Motor neuron (in vitro differentiated cells): ENCODE results near the gene PTCHD4. TPM values are rescaled to one million over a fixed set of nuclear protein-coding genes. Genes with fewer than 3 reads are reported as not detected.

Experiments
- ATAC-seq, 8 experiments: fragments of 200-7000 bp; cut with Tn5 transposase; replicated peaks in 6 of 8; 2 replicates each; pipeline ENCODE4 v1.8.0; 2021; ENCODE audit warnings: mild to moderate bottlenecking in 8 of 8, moderate library complexity in 8 of 8
- H3K27ac ChIP-seq, 2 donors: fragments of 250-450 bp; sonication (Bioruptor Pico); 2 replicates each; pipeline ENCODE4 v1.9.0; 2021; ENCODE audit warnings: antibody characterized with exemption in 2 of 2, mild to moderate bottlenecking in 2 of 2, moderate library complexity in 1 of 2
- H3K4me1 ChIP-seq, 2 donors: fragments of 250-450 bp; sonication (Bioruptor Pico); replicated peaks in 1 of 2; 2 replicates each; pipeline ENCODE4 v1.6.1; 2021; ENCODE audit warnings: antibody characterized with exemption in 2 of 2, mild to moderate bottlenecking in 2 of 2, moderate library complexity in 1 of 2
- H3K4me3 ChIP-seq, 5 donors: fragments of 250-450 bp; sonication (Bioruptor Pico); 2 replicates each; pipeline ENCODE4 v1.9.0; 2021; ENCODE audit warnings: antibody characterized with exemption in 5 of 5, mild to moderate bottlenecking in 5 of 5, moderate library complexity in 4 of 5
- WGBS, 10 experiments: fragments of 450-650 bp; shearing (Covaris generic); methylation state at CpG; one replicate each; pipeline ENCODE4 v1.0.0; 2022; 5-methylcytosine and 5-hydroxymethylcytosine counted together
- in situ Hi-C, 9 experiments: fragments of 400-800 bp; cut with MboI; loops; one replicate each; pipeline ENCODE4 v1.15.0; 2021; ENCODE audit warnings: low sequenced_read_pairs in 9 of 9, low pct_unique_long_range_greater_than_20kb in 2 of 9; ENCODE audit not compliant: unreplicated experiment in 9 of 9
- total RNA-seq, 8 experiments: library from RNA; unstranded; fragments of 300-600 nt; gene quantifications; 2 replicates each; pipeline versions ENCODE4 v1.2.3 to v1.2.4, GENCODE V29; 2022

PTCHD4 gene
- total RNA-seq, 8 experiments from 2014 or later = 1.7 to 46.0 (median 10.8) TPM

GRCh38 chr6:48090546-48090945 lies 20.5 kb downstream of the PTCHD4 start:
- WGBS, 10 experiments = 17 to 80% (median 65%) methylated on average over 1 to 4 of the region's 4 CpGs
- peaks cover 6 to 31% of the 10 kb centered on the region in 2 donors for H3K4me1 ChIP-seq
- ATAC-seq = peak in 2 of 8 experiments; percentile 25 to 47
- no peak overlapping the region for H3K4me3 ChIP-seq
- H3K27ac ChIP-seq = no peak overlapping the region
- in situ Hi-C loops = loop anchor here in 1 of 9 experiments (25.0 kb wide), 1 partner anchor 672 kb away; no protein-coding TSS in a partner anchor

GRCh38 chr6:48087448-48087847 lies 23.5 kb downstream of the PTCHD4 start:
- in situ Hi-C loops = loop anchor here in 1 of 9 experiments (25.0 kb wide), 1 partner anchor 675 kb away; no protein-coding TSS in a partner anchor
- no peak overlapping the region for H3K27ac ChIP-seq
- H3K4me3 ChIP-seq = no peak overlapping the region
- H3K4me1 ChIP-seq = peaks cover 3 to 12% of the 10 kb centered on the region in 2 donors
- 9 to 91% (median 79%) methylated on average over 1 of the region's 1 CpG; no CpG with 5 or more reads in 2 of the 10 experiments for WGBS, 10 experiments
- no peak for ATAC-seq

- in situ Hi-C loops = loop anchor here in 1 of 9 experiments (25.0 kb wide), 1 partner anchor 676 kb away; no protein-coding TSS in a partner anchor
- ATAC-seq = no peak
- H3K4me3 ChIP-seq = no peak overlapping the region
- 11 to 100% (median 86%) methylated on average over 1 of the region's 1 CpG; no CpG with 5 or more reads in 1 of the 10 experiments for WGBS, 10 experiments
- H3K4me1 ChIP-seq = peaks cover 3 to 12% of the 10 kb centered on the region in 2 donors
- H3K27ac ChIP-seq = no peak overlapping the region
These were observed 24.8 kb downstream of the PTCHD4 start for GRCh38 chr6:48086187-48086586.

- H3K4me3 ChIP-seq = no peak overlapping the region
- H3K4me1 ChIP-seq = peaks cover 1 to 4% of the 10 kb centered on the region in 2 donors
- H3K27ac ChIP-seq = no peak overlapping the region
- in situ Hi-C loops = loop anchor here in 1 of 9 experiments (25.0 kb wide), 1 partner anchor 677 kb away; no protein-coding TSS in a partner anchor
- ATAC-seq = no peak
These were observed 25.8 kb downstream of the PTCHD4 start for GRCh38 chr6:48085131-48085741.

DNA sequence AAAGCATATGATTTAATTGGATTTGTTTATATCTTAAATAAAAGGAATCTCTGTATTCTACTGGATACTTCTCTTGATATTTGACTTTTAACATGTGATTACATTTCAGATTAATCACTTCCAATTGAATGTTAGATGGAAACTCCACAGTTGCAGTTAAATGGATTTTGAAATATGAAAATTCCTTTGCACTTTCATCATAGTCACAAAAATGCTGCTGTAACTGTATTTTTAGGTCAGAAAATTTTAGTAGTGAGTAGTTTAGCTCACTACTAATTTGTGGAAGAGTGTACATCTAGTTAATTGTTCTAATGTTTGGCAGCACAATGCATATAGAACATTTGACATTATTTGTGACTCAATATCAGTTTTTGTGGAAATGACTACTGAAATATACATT lies 26.8 kb downstream of the PTCHD4 start:
- no peak for ATAC-seq
- no peaks in the 10 kb centered on the region for H3K4me1 ChIP-seq
- in situ Hi-C loops = loop anchor here in 1 of 9 experiments (25.0 kb wide), 1 partner anchor 678 kb away; no protein-coding TSS in a partner anchor
- no peak overlapping the region for H3K4me3 ChIP-seq
- H3K27ac ChIP-seq = no peak overlapping the region

GRCh38 chr6:48080227-48081009 lies 30.6 kb downstream of the PTCHD4 start:
- Histone ChIP-seq H3K4me3 (no peak overlapping the region), H3K27ac (no peak overlapping the region), H3K4me1 (no peaks in the 10 kb centered on the region)
- ATAC-seq = peak in 1 of 8 experiments; percentile 26
- 11 to 88% (median 73%) methylated on average over 1 to 4 of the region's 4 CpGs; no CpG with 5 or more reads in 1 of the 10 experiments for WGBS, 10 experiments
- in situ Hi-C loops = loop anchor here in 1 of 9 experiments (25.0 kb wide), 1 partner anchor 682 kb away; no protein-coding TSS in a partner anchor

GRCh38 chr6:48078120-48078519 lies 32.9 kb downstream of the PTCHD4 start:
- in situ Hi-C loops = loop anchor here in 1 of 9 experiments (25.0 kb wide), 1 partner anchor 684 kb away; no protein-coding TSS in a partner anchor
- peak in 1 of 8 experiments; percentile 16 for ATAC-seq

GRCh38 chr6:48075181-48075580 lies 35.8 kb downstream of the PTCHD4 start:
- H3K27ac ChIP-seq = no peak overlapping the region
- no peaks in the 10 kb centered on the region for H3K4me1 ChIP-seq
- in situ Hi-C loops = loop anchor here in 1 of 9 experiments (25.0 kb wide), 1 partner anchor 687 kb away; no protein-coding TSS in a partner anchor
- no peak overlapping the region for H3K4me3 ChIP-seq
- no peak for ATAC-seq

More at GRCh38 chr6:48078120-48078519, 32.9 kb downstream of the PTCHD4 start:
- Histone ChIP-seq H3K4me1 (no peaks in the 10 kb centered on the region), H3K4me3 (no peak overlapping the region), H3K27ac (no peak overlapping the region)

- 9 to 96% (median 85%) methylated on average over 1 to 8 of the region's 8 CpGs; no CpG with 5 or more reads in 1 of the 10 experiments for WGBS, 10 experiments
- Histone ChIP-seq H3K27ac (no peak overlapping the region), H3K4me3 (no peak overlapping the region), H3K4me1 (peaks cover 0 to 6% of the 10 kb centered on the region in 2 donors)
- in situ Hi-C loops = no loop called here
- ATAC-seq = peak in 4 of 8 experiments; percentile 30 to 83 (median 82)
These were observed 36.8 kb downstream of the PTCHD4 start for GRCh38 chr6:48073976-48074767.

DNA sequence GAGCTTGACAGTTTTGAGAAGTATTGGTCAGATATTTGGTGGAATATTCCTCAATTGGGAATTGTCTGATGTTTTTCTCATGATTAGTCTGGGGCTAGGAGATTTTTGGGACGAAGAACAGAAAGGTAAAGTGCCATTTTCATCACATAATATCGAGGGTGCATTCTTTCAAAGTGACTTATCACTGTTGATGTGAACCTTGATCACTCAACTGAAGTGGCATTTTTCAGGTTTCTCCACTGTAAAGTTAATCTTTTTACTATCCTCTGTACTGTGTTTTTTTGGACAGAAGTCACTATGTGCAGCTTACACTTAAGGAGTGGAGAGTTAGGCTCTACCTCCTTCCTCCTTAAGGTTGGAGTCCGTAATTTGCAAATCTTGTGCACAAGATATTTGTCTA lies 39.2 kb downstream of the PTCHD4 start:
- Histone ChIP-seq H3K27ac (no peak overlapping the region), H3K4me3 (no peak overlapping the region), H3K4me1 (peaks cover 6 to 9% of the 10 kb centered on the region in 2 donors)
- in situ Hi-C loops = no loop called here
- WGBS, 10 experiments = 25 to 86% (median 77%) methylated on average over 1 to 3 of the region's 3 CpGs
- ATAC-seq = no peak

GRCh38 chr6:48069280-48069679 lies 41.7 kb downstream of the PTCHD4 start:
- ATAC-seq = peak in 7 of 8 experiments; percentile 8 to 56 (median 44)
- Histone ChIP-seq H3K4me1 (peaks cover 6 to 14% of the 10 kb centered on the region in 2 donors), H3K27ac (peak overlapping the region in 1 of 2 donors; percentile 54), H3K4me3 (peak overlapping the region in 4 of 5 donors; percentile 46 to 59 (median 48))
- 0 to 78% (median 40%) methylated on average over 1 to 10 of the region's 11 CpGs; no CpG with 5 or more reads in 1 of the 10 experiments for WGBS, 10 experiments
- in situ Hi-C loops = no loop called here
